Adrenal gland (tissue), 5 donors: ENCODE results near the gene ERBB4.

ENCODE experiments used
- POLR2A ChIP-seq, 2 donors: fragments of 450-650 bp; IDR thresholded peaks; one replicate each; pipeline ENCODE4 v1.6.1; 2017; ENCODE audit warnings: antibody characterized with exemption in 2 of 2, mild to moderate bottlenecking in 2 of 2, moderate library complexity in 1 of 2
- TF ChIP-seq, protein P1 (sequence below), 6 experiments: fragments of 450-650 bp in 4 of 6; fragments of 200-600 bp in 2 of 6; sonication (generic) in 1 of 6; IDR thresholded peaks; 1 replicate in 5 of 6; 2 replicates in 1 of 6; pipeline versions ENCODE4 v1.5.1 to v1.8.0; 2016 to 2021; ENCODE audit warnings: antibody characterized with exemption in 6 of 6, mild to moderate bottlenecking in 2 of 6, moderate library complexity in 1 of 6
- donor health status: DM: no; HTN: no; CAD: no.

DNA sequence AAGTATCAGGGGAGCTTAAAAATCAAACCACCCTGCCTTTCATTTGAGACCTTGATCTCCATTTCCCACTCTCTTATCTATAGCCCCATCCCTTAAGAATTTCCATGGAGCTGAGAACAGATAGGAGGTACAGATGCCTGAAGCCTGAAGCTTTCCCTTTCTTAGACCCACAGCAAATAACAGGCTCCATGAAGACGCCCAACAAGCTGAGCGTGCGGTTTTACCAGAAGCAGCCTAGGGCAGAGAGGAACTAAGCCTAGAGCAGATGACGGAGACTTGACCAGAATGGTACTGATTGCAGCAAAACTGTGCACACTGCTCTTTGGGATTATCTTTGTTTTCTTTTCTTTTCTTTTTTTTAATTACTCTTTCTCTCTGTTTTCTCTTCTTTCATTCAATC, 1.7 kb upstream of the ERBB4 start:
- TF ChIP-seq, protein P1, sequence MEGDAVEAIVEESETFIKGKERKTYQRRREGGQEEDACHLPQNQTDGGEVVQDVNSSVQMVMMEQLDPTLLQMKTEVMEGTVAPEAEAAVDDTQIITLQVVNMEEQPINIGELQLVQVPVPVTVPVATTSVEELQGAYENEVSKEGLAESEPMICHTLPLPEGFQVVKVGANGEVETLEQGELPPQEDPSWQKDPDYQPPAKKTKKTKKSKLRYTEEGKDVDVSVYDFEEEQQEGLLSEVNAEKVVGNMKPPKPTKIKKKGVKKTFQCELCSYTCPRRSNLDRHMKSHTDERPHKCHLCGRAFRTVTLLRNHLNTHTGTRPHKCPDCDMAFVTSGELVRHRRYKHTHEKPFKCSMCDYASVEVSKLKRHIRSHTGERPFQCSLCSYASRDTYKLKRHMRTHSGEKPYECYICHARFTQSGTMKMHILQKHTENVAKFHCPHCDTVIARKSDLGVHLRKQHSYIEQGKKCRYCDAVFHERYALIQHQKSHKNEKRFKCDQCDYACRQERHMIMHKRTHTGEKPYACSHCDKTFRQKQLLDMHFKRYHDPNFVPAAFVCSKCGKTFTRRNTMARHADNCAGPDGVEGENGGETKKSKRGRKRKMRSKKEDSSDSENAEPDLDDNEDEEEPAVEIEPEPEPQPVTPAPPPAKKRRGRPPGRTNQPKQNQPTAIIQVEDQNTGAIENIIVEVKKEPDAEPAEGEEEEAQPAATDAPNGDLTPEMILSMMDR (IDR thresholded peaks at IDR 0.05) = no peak
- no peak for TF ChIP-seq POLR2A (IDR thresholded peaks at IDR 0.05)
